NCI-H2029 (cell line): Measurements from ENCODE around the gene ANO7.

ENCODE experiments used
- DNase-seq: peaks from one replicate; lab custom pipeline; 2025; lab: John Stamatoyannopoulos, UW

ANO7 gene

GRCh38 chr2:241228081-241228859, 39.8 kb downstream of the ANO7 start:
- DNase-seq = no peak

- DNase-seq = no peak
These were observed 40.5 kb downstream of the ANO7 start for GRCh38 chr2:241228860-241229516.

- no peak for DNase-seq
These were observed 41.3 kb downstream of the ANO7 start for GRCh38 chr2:241229563-241230401.

GRCh38 chr2:241230435-241230834, 42.0 kb downstream of the ANO7 start:
- DNase-seq = no peak

GRCh38 chr2:241232736-241233575, 44.5 kb downstream of the ANO7 start:
- DNase-seq = no peak

GRCh38 chr2:241234066-241234790, 45.8 kb downstream of the ANO7 start:
- DNase-seq = no peak

- no peak for DNase-seq
These were observed 46.7 kb downstream of the ANO7 start for GRCh38 chr2:241234962-241235740.

- no peak for DNase-seq
These were observed 47.5 kb downstream of the ANO7 start for GRCh38 chr2:241235859-241236593.

- DNase-seq = no peak
These were observed 48.6 kb downstream of the ANO7 start for GRCh38 chr2:241237047-241237446.

GRCh38 chr2:241237949-241238371, 49.5 kb downstream of the ANO7 start:
- no peak for DNase-seq

- no peak for DNase-seq
These were observed 50.3 kb downstream of the ANO7 start for GRCh38 chr2:241238693-241239198.

GRCh38 chr2:241239552-241240202, 51.2 kb downstream of the ANO7 start:
- no peak for DNase-seq

GRCh38 chr2:241240320-241241004, 52.0 kb downstream of the ANO7 start:
- no peak for DNase-seq

GRCh38 chr2:241241669-241242068, 53.2 kb downstream of the ANO7 start:
- no peak for DNase-seq

- DNase-seq = no peak
These were observed 53.8 kb downstream of the ANO7 start for GRCh38 chr2:241242306-241242705.

GRCh38 chr2:241244368-241244767, 55.9 kb downstream of the ANO7 start:
- no peak for DNase-seq

GRCh38 chr2:241248289-241248688, 59.8 kb downstream of the ANO7 start:
- DNase-seq = no peak

GRCh38 chr2:241248897-241249296, 60.4 kb downstream of the ANO7 start:
- no peak for DNase-seq
